Spleen (tissue), 11 donors: ENCODE measurements around the gene GIGYF2. TPM values are rescaled to one million over a fixed set of nuclear protein-coding genes. Genes with fewer than 3 reads are reported as not detected.

Experiments
- DNase-seq: peaks from one replicate; pipeline ENCODE4 v3.0.0-alpha.2; 2020
- H3K27ac ChIP-seq, 8 donors: fragments of 200-600 bp; sonication (generic) in 7 of 8; 1 replicate in 4 of 8; 2 replicates in 4 of 8; pipeline versions ENCODE4 v1.5.0 to v1.8.0; 2016 to 2021; ENCODE audit warnings: inconsistent platforms in 4 of 8, mild to moderate bottlenecking in 4 of 8, moderate library complexity in 1 of 8
- H3K27me3 ChIP-seq, 7 donors: fragments of 200-600 bp; sonication (generic) in 6 of 7; replicated peaks in 1 of 7; 1 replicate in 4 of 7; 2 replicates in 3 of 7; pipeline versions ENCODE4 v1.5.0 to v1.8.0; 2016 to 2021; ENCODE audit warnings: inconsistent platforms in 3 of 7, mild to moderate bottlenecking in 1 of 7
- H3K36me3 ChIP-seq, 6 donors: fragments of 200-600 bp; sonication (generic) in 5 of 6; 1 replicate in 4 of 6; 2 replicates in 2 of 6; pipeline versions ENCODE4 v1.5.0 to v1.8.0; 2016 to 2021; ENCODE audit warnings: inconsistent platforms in 2 of 6
- H3K4me1 ChIP-seq, 6 donors: fragments of 200-600 bp; sonication (generic) in 5 of 6; 1 replicate in 3 of 6; 2 replicates in 3 of 6; pipeline versions ENCODE4 v1.5.0 to v1.8.0; 2016 to 2021; ENCODE audit warnings: inconsistent platforms in 3 of 6
- H3K4me3 ChIP-seq, 8 donors: fragments of 200-600 bp; sonication (generic) in 7 of 8; 1 replicate in 4 of 8; 2 replicates in 4 of 8; pipeline versions ENCODE4 v1.5.0 to v1.8.0; 2016 to 2021; ENCODE audit warnings: inconsistent platforms in 4 of 8, mild to moderate bottlenecking in 4 of 8, moderate library complexity in 2 of 8
- H3K9me3 ChIP-seq, 8 donors: fragments of 200-600 bp; sonication (generic) in 7 of 8; 1 replicate in 4 of 8; 2 replicates in 4 of 8; pipeline versions ENCODE4 v1.5.0 to v1.8.0; 2016 to 2021; ENCODE audit warnings: inconsistent platforms in 4 of 8
- CTCF ChIP-seq, 11 experiments: fragments of 200-600 bp in 7 of 11; fragments of 450-650 bp in 4 of 11; sonication (generic) in 4 of 11; IDR thresholded peaks in 8 of 11; conservative IDR thresholded peaks in 3 of 11; 1 replicate in 7 of 11; 2 replicates in 4 of 11; pipeline versions ENCODE4 v1.4.0 to v1.8.0; 2016 to 2021; ENCODE audit warnings: antibody characterized with exemption in 11 of 11, inconsistent platforms in 4 of 11, mild to moderate bottlenecking in 1 of 11
- POLR2A ChIP-seq, 3 donors: fragments of 450-650 bp; IDR thresholded peaks; one replicate each; pipeline ENCODE4 v1.5.1; 2017; ENCODE audit warnings: antibody characterized with exemption in 3 of 3, mild to moderate bottlenecking in 1 of 3
- POLR2AphosphoS5 ChIP-seq, 3 donors: sonication (generic); formaldehyde crosslinking; IDR thresholded peaks; one replicate each; pipeline ENCODE4 v1.5.1; 2017; ENCODE audit warnings: antibody characterized with exemption in 3 of 3
- WGBS, 5 donors: extraction: QIAGEN DNeasy Blood & Tissue Kit in 3 of 5; methylation state at CpG; one replicate each; pipeline versions ENCODE4 v1.1.5 to v1.1.7; 2013 to 2018; 5-methylcytosine and 5-hydroxymethylcytosine counted together
- intact Hi-C: fragments of 100-400 bp; cut with DNase I; formaldehyde crosslinking; loops from one replicate; pipeline ENCODE4 v1.15.0; 2023; ENCODE audit warnings: low total_unique reads
- polyA plus RNA-seq, 3 donors: library from polyadenylated mRNA; stranded (reverse); fragments of 200-250 nt; gene quantifications; one replicate each; pipeline ENCODE4 v1.2.1, GENCODE V29; 2013
- small RNA-seq, 4 donors: library from RNA; depleted of rRNA; stranded (forward); fragments of <200 nt; gene quantifications; one replicate each; pipeline ENCODE3, GENCODE V24; 2016
- total RNA-seq, 7 donors: library from RNA; depleted of rRNA in 3 of 7; stranded (reverse); fragments of >200 nt in 3 of 7; fragmentation: NEBNext Ultra II Directional in 4 of 7; extraction: Animal tissue kit (Norgen Biotek cat#: 25700) in 4 of 7; gene quantifications; one replicate each; pipeline versions ENCODE4 v1.1.0 to v1.2.1, GENCODE V29; 2016 to 2021
- donor health status: healthy with polysubstance abuse.
- donor health status: DM: no; HTN: no; CAD: no; lungs with moderate emphysema.
- donor health status: DM: no; HTN: no; CAD: no.
- donor health status: Bipolar disorder and iron deficiency.
- donor health status: healthy.
- donor health status: DM: no; HTN: no; CAD: no.
- donor health status: DM: yes; HTN: yes; CAD: no.

Gene GIGYF2
- total and polyA plus RNA-seq, 10 donors = 7.3 to 116 (median 97.2) TPM

GRCh38 chr2:232908695-232909094 lies 211.6 kb downstream of the GIGYF2 start:
- Histone ChIP-seq H3K4me3 (no peak overlapping the region), H3K27me3 (peaks cover 0 to 15% (median 0%) of the 10 kb centered on the region in 7 donors), H3K36me3 (no peaks in the 10 kb centered on the region), H3K4me1 (no peaks in the 10 kb centered on the region), H3K27ac (no peak overlapping the region), H3K9me3 (peaks cover 0 to 29% (median 18%) of the 10 kb centered on the region in 8 donors)
- TF ChIP-seq CTCF (IDR thresholded peaks at IDR 0.05 in 8 of 11, conservative IDR thresholded peaks at IDR 0.05 in 3 of 11) = no peak
- TF ChIP-seq POLR2A (IDR thresholded peaks at IDR 0.05) = no peak
- TF ChIP-seq POLR2AphosphoS5 (IDR thresholded peaks at IDR 0.05) = no peak
- no peak for DNase-seq
- 73 to 89% (median 84%) methylated on average over 6 of the region's 6 CpGs for WGBS, 5 donors
- intact Hi-C loops = no loop called here

Small RNAs within 50 kb of the gene (small RNA-seq; reads per million reads assigned to genes)
- gene RF00019 = 0 reads per million in 4 donors
- gene RN7SL359P = 0 reads per million in 4 donors
- 0 reads per million in 4 donors for gene RNU6-107P

Other genes with a start within 250 kb of the GIGYF2 start
- not detected for gene ALPI, start 241.2 kb upstream of the GIGYF2 start, total RNA-seq
- not detected for gene ALPI, start 241.2 kb upstream of the GIGYF2 start, polyA plus RNA-seq
- gene ECEL1, start 209.5 kb upstream of the GIGYF2 start, total RNA-seq = 10 to 100 TPM in 2 of 7 donors, under 1 TPM in 3, not detected in 2; 0.17 to 23.1 (median 0.34) TPM
- gene ECEL1, start 209.5 kb upstream of the GIGYF2 start, polyA plus RNA-seq = 1 to 10 TPM in 1 of 3 donors, under 1 TPM in 2; 0.10 to 1.6 (median 0.30) TPM
- gene PRSS56, start 176.9 kb upstream of the GIGYF2 start, total RNA-seq = under 1 TPM in 1 of 7 donors, not detected in 6; 0.13 TPM
- gene PRSS56, start 176.9 kb upstream of the GIGYF2 start, polyA plus RNA-seq = under 1 TPM in 1 of 3 donors, not detected in 2; 0.04 TPM
- under 1 TPM in 1 of 7 donors, not detected in 6; 0.32 TPM for gene CHRND, start 171.2 kb upstream of the GIGYF2 start, total RNA-seq
- gene CHRND, start 171.2 kb upstream of the GIGYF2 start, polyA plus RNA-seq = not detected
- not detected for gene CHRNG, start 157.6 kb upstream of the GIGYF2 start, total RNA-seq
- under 1 TPM in 1 of 3 donors, not detected in 2; 0.06 TPM for gene CHRNG, start 157.6 kb upstream of the GIGYF2 start, polyA plus RNA-seq
- gene TIGD1, start 146.8 kb upstream of the GIGYF2 start, total RNA-seq = 10 to 100 TPM in 3 of 7 donors, 1 to 10 TPM in 4; 5.1 to 13.5 (median 9.9) TPM
- 1 to 10 TPM; 4.4 to 8.3 (median 6.0) TPM for gene TIGD1, start 146.8 kb upstream of the GIGYF2 start, polyA plus RNA-seq
- gene EIF4E2, start 146.6 kb upstream of the GIGYF2 start, total RNA-seq = 10 to 100 TPM; 39.8 to 61.1 (median 49.0) TPM
- gene EIF4E2, start 146.6 kb upstream of the GIGYF2 start, polyA plus RNA-seq = 10 to 100 TPM; 29.3 to 42.9 (median 41.4) TPM
- gene EFHD1, start 63.7 kb upstream of the GIGYF2 start, total RNA-seq = 10 to 100 TPM; 19.8 to 96.2 (median 46.6) TPM
- gene EFHD1, start 63.7 kb upstream of the GIGYF2 start, polyA plus RNA-seq = 10 to 100 TPM; 13.6 to 50.5 (median 19.2) TPM
- gene KCNJ13, start 79.2 kb downstream of the GIGYF2 start, total RNA-seq = not detected
- under 1 TPM in 1 of 3 donors, not detected in 2; 0.08 TPM for gene KCNJ13, start 79.2 kb downstream of the GIGYF2 start, polyA plus RNA-seq
- 1 to 10 TPM in 5 of 7 donors, under 1 TPM in 2; 0.68 to 2.9 (median 1.2) TPM for gene SNORC, start 172.9 kb downstream of the GIGYF2 start, total RNA-seq
- gene SNORC, start 172.9 kb downstream of the GIGYF2 start, polyA plus RNA-seq = 1 to 10 TPM in 2 of 3 donors, under 1 TPM in 1; 0.94 to 5.1 (median 1.7) TPM